ENCODE data around the gene COL17A1. TPM values are rescaled to one million over a fixed set of nuclear protein-coding genes. Genes with fewer than 3 reads are reported as not detected.
A peak's percentile ranks its signal among the peaks of the same experiment; 100 is the strongest.

Gene COL17A1
- total RNA-seq, 2 experiments from 2014 or later: not detected

GRCh38 chr10:103991393-103992128 lies 94.1 kb downstream of the COL17A1 start:
- H3K4me1 Mint-ChIP-seq (ENCODE audit: low read depth): peaks cover 29% of the 10 kb centered on the region
- H3K27ac Mint-ChIP-seq: no peak overlapping the region
- intact Hi-C loops (cut with micrococcal nuclease): no loop called here
- no peaks in the 10 kb centered on the region for H3K9me3 Mint-ChIP-seq
- ChIA-PET CTCF (interaction anchor here (1.0 to 1.4 kb wide), 4 partner anchors 102 to 239 kb away, joined by 3 to 6 read pairs (median 4); no protein-coding TSS in a partner anchor), POLR2A (interaction anchor here (0.6 to 1.5 kb wide), 3 partner anchors 24 to 181 kb away, joined by 3 to 5 read pairs (median 4); partner anchors contain the start of gene SLK)
- TF ChIP-seq CTCF (IDR thresholded peaks at IDR 0.05): no peak
- H3K4me3 Mint-ChIP-seq: no peak overlapping the region
- peaks cover 11% of the 10 kb centered on the region for H3K36me3 Mint-ChIP-seq (ENCODE audit: low read depth)
- ATAC-seq: no peak
- no peaks in the 10 kb centered on the region for H3K27me3 Mint-ChIP-seq
- no peak for DNase-seq

GRCh38 chr10:103990531-103990930 lies 95.1 kb downstream of the COL17A1 start:
- Mint-ChIP-seq H3K27ac (no peak overlapping the region), H3K9me3 (no peaks in the 10 kb centered on the region), H3K27me3 (no peaks in the 10 kb centered on the region), H3K36me3 (ENCODE audit: low read depth) (peaks cover 10% of the 10 kb centered on the region), H3K4me1 (ENCODE audit: low read depth) (peaks cover 33% of the 10 kb centered on the region), H3K4me3 (no peak overlapping the region)
- TF ChIP-seq CTCF (IDR thresholded peaks at IDR 0.05): no peak
- ATAC-seq (no peak), DNase-seq (no peak)
- ChIA-PET CTCF (interaction anchor here (1.0 to 1.5 kb wide), 3 partner anchors 9 to 103 kb away, joined by 3 to 6 read pairs (median 3); no protein-coding TSS in a partner anchor), POLR2A (interaction anchor here (0.7 to 1.5 kb wide), 5 partner anchors 20 to 131 kb away, joined by 3 to 5 read pairs (median 3); partner anchors contain the start of genes SFR1 and SLK)
- intact Hi-C loops (cut with micrococcal nuclease): no loop called here

GRCh38 chr10:103990121-103990520 lies 95.6 kb downstream of the COL17A1 start:
- Mint-ChIP-seq H3K27me3 (no peaks in the 10 kb centered on the region), H3K4me1 (ENCODE audit: low read depth) (peaks cover 36% of the 10 kb centered on the region), H3K4me3 (no peak overlapping the region), H3K27ac (no peak overlapping the region), H3K9me3 (no peaks in the 10 kb centered on the region), H3K36me3 (ENCODE audit: low read depth) (peaks cover 10% of the 10 kb centered on the region)
- POLR2A ChIA-PET: interaction anchor here (0.7 to 1.5 kb wide), 5 partner anchors 20 to 132 kb away, joined by 3 to 5 read pairs (median 3); partner anchors contain the start of genes SFR1 and SLK
- ATAC-seq: no peak
- DNase-seq: no peak
- no peak for TF ChIP-seq CTCF (IDR thresholded peaks at IDR 0.05)
- CTCF ChIA-PET: interaction anchor here (1.4 to 1.5 kb wide), 2 partner anchors 10 to 103 kb away, joined by 3 to 6 read pairs; no protein-coding TSS in a partner anchor
- intact Hi-C loops (cut with micrococcal nuclease): no loop called here

GRCh38 chr10:103986360-103986759 lies 99.3 kb downstream of the COL17A1 start:
- H3K36me3 Mint-ChIP-seq (ENCODE audit: low read depth): peaks cover 4% of the 10 kb centered on the region
- ATAC-seq: peak; percentile 57
- no peak for TF ChIP-seq CTCF (IDR thresholded peaks at IDR 0.05)
- H3K4me3 Mint-ChIP-seq: no peak overlapping the region
- ChIA-PET POLR2A (interaction anchor here (1.4 kb wide), 1 partner anchor 70 kb away, joined by 4 read pairs; no protein-coding TSS in a partner anchor), CTCF (interaction anchor here (2.3 kb wide), 1 partner anchor 135 kb away, joined by 5 read pairs; the partner anchor contains the start of gene SFR1)
- H3K27me3 Mint-ChIP-seq: no peaks in the 10 kb centered on the region
- no peaks in the 10 kb centered on the region for H3K9me3 Mint-ChIP-seq
- DNase-seq: peak; percentile 62
- intact Hi-C loops (cut with micrococcal nuclease): no loop called here
- peaks cover 68% of the 10 kb centered on the region for H3K4me1 Mint-ChIP-seq (ENCODE audit: low read depth)
- no peak overlapping the region for H3K27ac Mint-ChIP-seq

GRCh38 chr10:103985726-103986125 lies 100.0 kb downstream of the COL17A1 start:
- ChIA-PET POLR2A (interaction anchor here (1.4 kb wide), 1 partner anchor 69 kb away, joined by 4 read pairs; no protein-coding TSS in a partner anchor), CTCF (interaction anchor here (2.3 kb wide), 1 partner anchor 136 kb away, joined by 5 read pairs; the partner anchor contains the start of gene SFR1)
- DNase-seq: no peak
- intact Hi-C loops (cut with micrococcal nuclease): no loop called here
- Mint-ChIP-seq H3K27ac (no peak overlapping the region), H3K4me1 (ENCODE audit: low read depth) (peaks cover 73% of the 10 kb centered on the region), H3K9me3 (no peaks in the 10 kb centered on the region), H3K4me3 (no peak overlapping the region), H3K27me3 (no peaks in the 10 kb centered on the region), H3K36me3 (ENCODE audit: low read depth) (peaks cover 2% of the 10 kb centered on the region)
- ATAC-seq: no peak
- TF ChIP-seq CTCF (IDR thresholded peaks at IDR 0.05): no peak
